Stomach (tissue), 4 donors: ENCODE data around the gene LRPPRC.

Experiments
- EP300 ChIP-seq: sonication (generic); formaldehyde crosslinking; IDR thresholded peaks from one replicate; pipeline ENCODE4 v1.6.1; 2017; ENCODE audit warnings: antibody characterized with exemption
- POLR2AphosphoS5 ChIP-seq, 3 donors: sonication (generic); formaldehyde crosslinking; IDR thresholded peaks; one replicate each; pipeline ENCODE4 v1.6.1; 2016; ENCODE audit warnings: antibody characterized with exemption in 3 of 3

GRCh38 chr2:43985359-43985758 is 10.4 kb downstream of the LRPPRC start:
- TF ChIP-seq EP300: no peak
- TF ChIP-seq POLR2AphosphoS5 (IDR thresholded peaks at IDR 0.05): no peak
